Stimulated activated CD4-positive, alpha-beta T cell treated with anti-CD3 and anti-CD28 coated beads, Interleukin-15, amount 100 ng/mL, for 1 hour (primary cell): ENCODE measurements around the gene TBC1D24.
A peak's percentile ranks its signal among the peaks of the same experiment; 100 is the strongest.

Source experiments
- DNase-seq, 2 donors: peaks; one replicate each; pipeline ENCODE4 v3.0.0-alpha.2; 2020; ENCODE audit warnings: low read depth in 1 of 2, low spot score in 1 of 2

The TBC1D24 gene

DNA sequence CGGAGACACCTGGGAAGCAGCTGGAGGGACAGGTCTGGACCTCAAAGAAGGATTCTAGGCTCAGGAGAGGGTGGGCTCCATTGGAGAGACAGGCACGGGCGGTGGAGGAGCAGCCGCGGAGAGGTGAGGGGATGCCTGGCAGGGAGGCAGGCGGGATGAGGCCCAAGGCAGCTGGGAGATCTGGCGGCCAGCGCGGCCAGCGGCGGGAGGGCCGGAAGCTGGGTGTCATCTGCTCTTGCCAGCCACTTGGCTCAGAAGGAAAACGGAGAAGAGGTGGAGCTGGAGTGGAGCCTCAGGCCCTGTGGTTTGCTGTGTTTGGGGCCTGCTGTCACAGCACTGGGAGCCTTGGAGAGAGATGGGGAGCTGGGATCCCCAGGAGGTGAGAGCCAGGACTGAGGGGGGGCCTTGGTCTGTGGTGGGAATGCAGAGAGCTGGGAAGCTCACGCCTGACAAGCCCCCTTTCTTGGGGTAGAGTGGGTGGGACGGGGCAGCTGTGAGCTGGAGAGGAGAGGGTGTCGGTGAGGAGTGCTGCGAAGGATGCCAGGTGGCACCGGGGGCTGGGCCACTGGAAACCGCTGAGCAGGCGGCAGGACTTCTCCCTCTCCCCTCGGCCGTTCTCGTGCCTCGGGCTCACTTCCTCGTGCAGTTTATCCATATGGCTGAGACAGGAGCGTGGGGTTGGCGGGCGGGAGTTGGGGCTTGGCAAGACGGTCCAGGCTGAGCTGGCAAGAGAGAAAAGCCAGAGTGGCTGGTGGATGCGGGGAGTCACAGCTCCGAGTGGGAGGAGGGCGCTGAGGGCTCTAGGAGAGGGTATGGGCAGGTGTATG lies 8.0 kb downstream of the TBC1D24 start:
- no peak for DNase-seq

DNA sequence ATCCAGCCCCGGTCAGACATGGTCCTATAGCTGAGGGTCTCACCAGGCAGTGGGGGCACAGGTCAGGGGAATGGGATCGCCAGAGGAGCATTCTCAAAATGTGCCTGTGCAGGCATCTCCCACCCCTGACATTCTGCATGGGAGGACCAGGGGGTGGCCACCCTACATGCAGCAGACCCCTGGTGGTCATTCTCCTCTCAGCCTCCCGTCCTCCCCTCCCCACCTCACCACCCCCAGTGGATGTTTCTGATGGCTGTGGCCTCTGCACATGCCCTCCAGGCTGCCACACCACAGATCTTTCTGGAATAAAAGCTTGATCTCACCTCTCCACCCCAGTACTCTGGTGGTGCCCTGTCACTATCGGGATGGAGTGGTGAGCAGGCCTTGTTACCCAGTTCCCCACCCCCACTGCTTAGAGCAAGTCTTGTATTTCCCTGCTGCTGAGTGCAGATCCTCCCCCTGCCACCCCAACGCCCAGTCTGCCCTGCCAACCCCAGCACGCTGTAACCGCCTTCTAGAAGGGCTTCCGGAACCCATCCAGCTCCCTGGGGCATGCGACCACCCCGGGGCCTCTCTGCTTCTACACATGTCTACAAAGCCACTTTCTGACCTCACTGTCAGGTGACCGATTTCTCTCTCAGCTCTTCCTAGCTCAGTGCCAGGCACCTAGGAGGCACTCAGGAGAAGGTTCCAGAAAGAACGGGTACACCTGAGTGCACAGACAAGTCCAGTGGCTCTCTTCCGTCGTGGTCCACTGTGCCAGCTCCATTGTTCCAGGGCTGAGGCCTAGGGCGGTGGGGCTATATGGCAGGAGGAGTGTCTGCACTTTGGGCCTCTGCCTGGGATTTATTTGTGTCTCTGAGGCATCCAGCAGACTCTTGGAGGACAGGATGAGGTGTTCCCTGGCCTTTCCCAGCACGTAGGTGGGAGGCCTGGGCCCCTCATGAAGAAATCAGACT lies 9.3 kb downstream of the TBC1D24 start:
- no peak for DNase-seq

DNA sequence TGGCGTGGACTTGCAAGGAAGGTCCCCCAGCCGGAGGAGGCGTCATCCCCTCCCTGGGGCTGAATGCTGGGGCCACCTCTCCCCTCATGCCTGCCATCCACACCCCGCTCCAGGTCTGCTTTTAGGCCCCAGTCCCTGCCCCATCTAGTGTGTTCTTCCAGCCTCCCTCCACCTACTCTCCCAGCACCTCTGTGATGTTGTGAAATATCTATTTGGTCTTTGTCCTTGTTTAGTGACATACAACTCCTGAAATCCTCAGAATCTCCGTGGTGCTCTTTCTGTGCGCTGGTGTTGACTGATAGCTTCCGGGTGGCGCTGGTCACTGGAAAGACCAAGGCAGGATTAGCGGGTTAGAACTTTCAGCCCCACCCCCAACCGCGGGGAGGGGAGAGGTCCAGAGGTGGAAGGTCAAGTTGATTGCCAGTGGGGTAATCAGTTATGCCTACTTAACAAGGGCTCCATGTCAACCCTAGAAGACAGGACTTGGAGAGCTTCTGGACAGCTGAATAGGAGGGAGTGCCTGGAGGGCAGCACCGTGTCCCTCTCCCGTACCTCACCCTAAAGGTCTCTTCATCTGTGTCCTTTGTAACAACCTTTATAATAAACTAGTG lies 10.1 kb downstream of the TBC1D24 start:
- DNase-seq = no peak

DNA sequence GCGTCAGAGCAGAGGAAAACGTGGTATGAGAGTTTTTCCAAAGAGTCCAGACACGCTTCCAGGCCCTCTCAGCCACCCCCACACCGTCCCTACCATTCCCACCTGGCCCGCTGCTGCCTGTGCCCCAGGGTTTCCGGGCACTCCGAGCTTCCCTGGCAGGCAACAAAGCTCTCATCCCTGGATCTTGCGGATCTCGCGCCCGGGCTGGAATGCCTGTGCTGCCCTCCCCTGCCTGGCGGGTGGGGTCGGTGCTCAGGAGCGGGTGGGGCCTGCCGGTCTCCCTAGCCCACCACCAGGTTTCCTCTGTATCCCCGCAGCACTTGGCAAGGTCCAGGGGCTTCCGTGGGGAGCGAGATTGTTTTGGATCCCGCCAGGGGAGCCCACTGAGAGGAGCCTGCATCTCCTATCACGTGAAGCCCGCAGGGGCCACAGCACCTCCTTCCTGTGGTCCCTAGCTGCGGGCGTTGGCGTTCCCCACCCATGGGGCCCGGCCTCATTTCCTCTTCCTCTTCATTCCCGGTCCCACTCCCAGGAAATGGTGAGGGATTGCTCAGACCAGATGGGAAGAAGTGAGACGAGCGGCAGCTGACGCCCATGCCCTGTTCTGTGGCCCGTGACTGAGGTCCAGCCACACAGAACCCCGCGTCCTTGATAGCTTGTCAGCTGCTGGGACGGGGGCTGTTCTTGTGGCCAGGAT lies 11.0 kb downstream of the TBC1D24 start:
- DNase-seq = no peak

DNA sequence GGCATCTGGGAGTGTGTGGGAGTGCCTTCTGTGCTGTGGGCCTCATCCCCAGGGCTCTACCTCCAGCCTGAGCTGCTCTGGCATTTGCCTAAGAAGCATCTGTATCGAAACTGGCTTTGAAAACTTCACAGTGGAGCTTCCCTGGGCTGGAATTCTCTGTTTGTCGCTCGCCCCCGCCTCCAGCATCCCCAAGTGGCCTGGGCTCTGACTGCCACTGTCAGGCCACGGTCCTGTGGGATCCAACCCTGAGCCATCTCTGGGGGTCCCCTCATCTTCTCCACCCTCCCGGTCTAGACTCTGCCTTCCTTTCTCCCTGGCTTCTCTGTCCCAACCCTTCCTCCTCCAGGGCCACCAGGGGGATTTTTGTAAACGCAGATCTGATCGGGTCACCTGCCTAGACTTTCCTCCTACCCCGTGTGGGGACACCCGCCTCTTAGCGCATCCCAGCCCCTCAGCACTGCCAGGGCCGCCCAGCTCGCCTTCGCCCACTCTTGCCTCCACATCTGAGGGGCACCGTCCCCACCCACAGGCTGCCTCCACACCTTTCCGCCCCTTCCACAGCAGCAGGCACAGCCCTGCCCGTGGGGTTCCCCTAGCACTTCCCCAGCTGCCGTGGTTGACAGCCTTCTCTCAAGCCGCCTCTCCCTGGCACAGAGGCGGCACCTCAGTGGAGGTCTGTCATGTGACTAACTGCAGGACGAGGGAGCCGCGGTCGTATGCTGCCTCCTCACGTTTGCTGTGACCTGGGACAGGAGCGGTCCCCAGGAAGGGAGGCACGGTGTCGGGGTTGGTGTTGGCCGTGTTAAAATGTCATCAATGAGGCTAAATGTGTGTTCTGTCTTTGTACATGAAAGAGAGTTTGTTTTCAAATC lies 12.0 kb downstream of the TBC1D24 start:
- peak; percentile 61 to 63 for DNase-seq

DNA sequence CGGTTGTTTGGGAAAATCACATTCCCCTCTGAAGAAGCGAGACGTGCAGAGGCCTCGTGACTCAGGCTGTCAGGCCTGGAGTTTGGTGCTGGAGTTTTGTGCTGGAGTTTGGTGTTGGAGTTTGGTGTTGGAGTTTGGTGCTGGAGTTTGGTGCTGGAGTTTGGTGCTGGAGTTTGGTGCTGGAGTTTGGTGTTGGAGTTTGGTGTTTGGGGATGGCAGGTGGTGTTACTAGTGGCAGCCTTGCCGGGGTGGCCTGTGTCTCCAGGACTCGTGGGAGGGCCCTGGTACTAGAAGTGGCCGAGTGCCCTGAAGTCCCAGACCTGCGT lies 12.6 kb downstream of the TBC1D24 start:
- DNase-seq = no peak

DNA sequence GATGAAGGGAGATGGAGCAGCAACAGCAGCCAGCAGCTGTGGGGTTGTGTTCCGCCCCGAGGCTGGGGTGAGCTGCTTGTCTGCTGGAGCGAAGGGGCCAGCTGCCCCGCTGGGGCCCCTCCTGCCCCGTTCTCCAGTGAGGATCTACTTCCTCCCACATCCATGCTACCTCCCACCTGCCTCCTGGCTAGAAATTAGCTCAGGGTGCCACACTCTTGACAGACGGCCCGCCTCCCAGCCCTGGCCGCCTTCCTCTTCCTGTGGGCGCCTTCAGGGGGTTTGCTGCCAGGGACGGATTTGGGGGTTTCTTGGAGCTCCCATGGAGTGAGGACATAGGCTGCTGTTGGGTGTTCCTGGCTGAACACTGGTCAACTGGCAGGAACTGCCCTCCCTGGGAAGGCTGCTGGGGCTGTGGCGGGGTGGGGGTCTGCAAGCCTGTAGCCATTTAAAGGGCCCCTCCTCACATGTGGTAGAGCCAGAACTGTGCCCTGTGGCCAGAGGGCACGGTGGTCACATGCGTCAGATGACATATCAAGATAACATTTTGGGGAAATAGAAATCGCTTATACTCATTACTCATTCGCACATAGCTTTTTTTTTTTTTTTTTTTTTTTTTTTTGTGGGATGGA lies 13.1 kb downstream of the TBC1D24 start:
- DNase-seq = no peak

DNA sequence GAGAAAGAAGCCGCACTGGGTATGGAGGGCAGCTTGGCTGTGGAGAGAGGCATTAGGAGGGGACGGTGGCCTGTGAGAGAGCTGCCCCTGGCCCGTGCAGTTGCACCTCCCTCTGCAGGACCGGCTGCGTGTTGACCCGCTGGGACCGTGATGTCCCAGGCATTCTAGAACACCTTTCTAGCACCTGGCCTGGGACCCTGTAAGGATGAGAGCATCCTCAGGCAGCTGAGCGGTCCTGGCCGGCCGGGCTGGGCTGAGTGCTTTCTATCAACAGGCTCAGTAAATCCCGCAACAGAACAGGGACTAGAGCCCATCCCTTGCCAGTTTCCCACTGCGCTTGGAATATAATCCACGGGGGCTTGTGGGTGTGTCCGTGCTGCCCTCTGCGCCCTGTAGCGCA lies 14.7 kb downstream of the TBC1D24 start:
- DNase-seq = no peak

DNA sequence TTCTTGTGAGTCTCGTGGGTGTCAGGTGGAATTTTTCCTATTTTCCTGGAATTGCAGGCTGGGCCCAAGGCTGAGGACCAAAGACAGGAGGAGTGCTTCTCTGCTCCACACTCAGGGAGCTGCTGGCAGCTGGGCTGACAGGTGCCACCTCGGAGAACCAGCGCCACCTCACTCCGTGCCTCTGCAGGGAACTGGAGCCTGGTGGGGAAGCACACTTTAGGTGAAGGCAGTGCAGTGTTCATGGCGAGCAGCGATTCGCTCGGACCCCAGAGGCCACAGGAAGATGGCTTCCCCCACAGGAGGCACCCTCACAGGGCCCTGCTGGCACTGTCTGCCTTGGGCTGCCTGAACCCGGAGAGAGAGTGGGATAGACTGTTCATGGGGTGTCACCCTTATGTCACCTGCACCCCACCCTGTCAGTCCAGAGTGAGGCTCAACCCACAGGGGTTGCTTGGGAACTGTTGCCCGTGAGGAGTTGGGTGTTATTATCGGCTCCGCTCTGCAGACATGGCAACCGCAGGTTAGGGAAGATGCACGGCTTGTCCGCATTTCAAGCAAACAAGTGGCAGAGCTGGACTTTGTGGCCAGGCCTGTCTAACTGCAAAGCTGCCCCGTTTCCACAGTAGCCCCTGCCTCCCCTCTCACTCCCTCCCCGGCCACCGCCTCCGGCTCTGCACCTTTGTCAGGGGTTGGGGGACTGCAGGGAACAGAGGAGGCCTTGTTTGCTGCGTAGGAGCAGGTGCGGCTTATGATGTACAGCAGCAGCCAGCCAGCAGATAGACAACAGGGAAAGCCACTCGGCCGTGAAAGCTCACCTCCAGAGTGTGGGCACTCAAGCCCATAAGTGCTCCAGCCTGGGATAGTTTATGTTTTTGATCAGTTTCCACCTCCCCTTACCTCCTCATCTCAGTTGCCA lies 15.5 kb downstream of the TBC1D24 start:
- DNase-seq = no peak

DNA sequence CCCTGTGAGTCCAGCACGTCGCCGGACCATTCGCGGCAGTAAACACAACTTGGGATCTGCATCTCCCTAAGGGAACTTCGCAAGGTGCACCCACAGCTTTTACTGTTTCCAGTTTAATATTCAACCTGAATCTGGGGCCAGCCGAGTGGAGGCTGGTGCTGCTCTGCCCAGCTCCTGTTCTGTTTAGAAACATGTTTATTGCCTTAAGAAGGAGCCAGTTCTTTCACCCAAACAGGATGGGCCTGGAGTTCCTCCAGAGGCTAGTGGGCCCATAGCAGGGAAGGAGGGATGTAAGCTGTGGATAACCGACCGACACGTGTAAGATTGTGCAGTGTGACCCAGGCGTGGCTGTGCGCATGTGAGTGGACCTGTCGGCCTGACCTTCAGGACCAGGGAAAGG lies 17.4 kb downstream of the TBC1D24 start:
- DNase-seq = no peak

DNA sequence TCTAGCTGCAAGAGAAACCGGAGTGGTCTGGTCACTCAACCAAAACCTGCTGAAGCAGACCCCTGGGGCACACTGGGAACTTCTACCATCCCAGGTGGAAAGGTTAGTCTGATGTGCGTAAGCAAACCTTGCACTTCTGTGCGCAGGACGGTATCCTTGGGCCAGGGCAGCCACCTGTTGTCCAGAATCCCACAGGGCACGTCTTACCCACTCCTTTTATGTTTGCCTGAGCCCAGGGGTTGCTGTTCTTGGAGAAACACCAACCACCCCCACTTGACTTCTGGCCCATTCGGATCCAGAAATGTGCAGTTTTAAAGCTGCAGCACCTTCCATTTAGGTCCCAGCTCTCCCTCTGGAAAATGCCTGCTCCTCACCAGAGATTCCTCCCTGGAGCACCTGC lies 18.7 kb downstream of the TBC1D24 start:
- DNase-seq = no peak

DNA sequence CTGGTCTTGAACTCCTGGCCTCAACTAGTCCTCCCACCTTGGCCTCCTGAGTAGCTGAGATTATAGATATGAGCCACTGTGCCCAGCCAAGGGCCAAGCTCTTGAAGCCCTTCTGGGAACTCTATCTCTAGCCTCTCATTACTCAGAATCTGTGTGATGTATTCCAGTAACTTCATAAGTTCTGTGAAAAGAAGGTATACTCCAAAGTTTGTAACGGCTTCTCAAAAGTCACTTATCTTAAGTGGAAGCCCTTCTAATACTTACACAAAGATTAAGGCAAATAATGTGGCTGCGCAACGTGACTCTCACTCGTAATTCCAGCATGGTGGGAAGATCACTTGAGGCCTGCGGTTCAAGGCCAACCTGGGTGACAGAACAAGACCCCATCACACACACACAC lies 19.7 kb downstream of the TBC1D24 start:
- DNase-seq = no peak

DNA sequence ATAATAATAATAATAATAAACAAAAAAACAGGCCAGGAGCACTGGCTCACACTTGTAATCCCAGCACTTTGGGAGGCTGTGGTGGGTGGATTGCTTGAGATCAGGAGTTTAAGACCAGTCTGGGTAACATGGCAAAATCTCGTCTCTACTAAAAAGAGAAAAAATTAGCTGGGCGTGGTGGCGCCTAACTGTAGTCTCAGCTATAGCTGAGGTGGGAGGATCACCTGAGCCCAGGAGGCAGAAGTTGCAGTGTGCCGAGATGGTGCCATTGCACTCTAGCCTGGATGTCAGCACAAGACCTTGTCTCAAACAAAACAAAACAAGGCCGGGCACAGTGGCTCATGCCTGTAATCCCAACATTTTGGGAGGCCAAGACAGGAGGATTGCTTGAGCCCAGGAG lies 20.1 kb downstream of the TBC1D24 start:
- no peak for DNase-seq

DNA sequence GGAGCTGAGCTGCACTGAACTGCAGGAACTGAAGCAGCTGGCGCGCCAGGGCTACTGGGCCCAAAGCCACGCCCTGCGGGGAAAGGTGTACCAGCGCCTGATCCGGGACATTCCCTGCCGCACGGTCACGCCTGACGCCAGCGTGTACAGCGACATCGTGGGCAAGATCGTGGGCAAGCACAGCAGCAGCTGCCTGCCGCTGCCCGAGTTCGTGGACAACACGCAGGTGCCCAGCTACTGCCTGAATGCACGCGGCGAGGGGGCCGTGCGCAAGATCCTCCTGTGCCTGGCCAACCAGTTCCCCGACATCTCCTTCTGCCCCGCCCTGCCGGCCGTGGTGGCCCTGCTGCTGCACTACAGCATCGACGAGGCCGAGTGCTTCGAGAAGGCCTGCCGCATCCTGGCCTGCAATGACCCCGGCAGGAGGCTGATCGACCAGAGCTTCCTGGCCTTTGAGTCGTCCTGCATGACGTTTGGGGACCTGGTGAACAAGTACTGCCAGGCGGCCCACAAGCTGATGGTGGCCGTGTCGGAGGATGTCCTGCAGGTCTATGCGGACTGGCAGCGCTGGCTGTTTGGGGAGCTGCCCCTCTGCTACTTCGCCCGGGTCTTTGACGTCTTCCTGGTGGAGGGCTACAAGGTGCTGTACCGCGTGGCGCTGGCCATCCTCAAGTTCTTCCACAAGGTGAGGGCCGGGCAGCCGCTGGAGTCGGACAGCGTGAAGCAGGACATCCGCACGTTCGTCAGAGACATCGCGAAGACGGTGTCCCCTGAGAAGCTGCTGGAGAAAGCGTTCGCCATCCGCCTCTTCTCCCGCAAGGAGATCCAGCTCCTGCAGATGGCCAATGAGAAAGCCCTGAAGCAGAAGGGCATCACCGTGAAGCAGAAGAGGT lies 21.5 kb downstream of the TBC1D24 start:
- no peak for DNase-seq

DNA sequence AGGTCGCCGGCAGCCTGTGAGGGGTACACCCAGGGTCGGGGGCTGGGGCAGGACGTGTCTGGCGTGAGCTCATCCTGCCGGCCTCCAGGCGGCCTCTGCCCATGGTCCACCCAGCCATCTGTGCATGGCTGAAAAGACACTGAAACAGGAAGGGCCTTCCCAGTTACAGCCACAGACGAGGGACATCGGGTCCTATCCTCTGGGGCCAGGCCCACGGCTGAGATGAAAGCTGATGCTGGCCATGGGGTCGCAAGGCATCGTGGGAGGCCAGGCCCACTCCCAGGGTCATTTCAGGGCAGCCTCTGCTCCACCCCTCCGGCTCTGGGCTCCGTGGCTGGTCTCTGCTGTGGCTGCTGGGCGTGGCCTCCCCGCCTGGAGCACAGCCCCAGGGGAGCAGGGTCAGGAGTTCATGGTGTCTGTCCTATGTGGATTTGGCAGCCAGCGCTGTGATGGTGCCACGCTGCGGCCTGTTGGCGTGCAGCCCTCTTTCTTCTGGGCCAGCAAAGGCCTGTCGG lies 22.2 kb downstream of the TBC1D24 start:
- DNase-seq = no peak

DNA sequence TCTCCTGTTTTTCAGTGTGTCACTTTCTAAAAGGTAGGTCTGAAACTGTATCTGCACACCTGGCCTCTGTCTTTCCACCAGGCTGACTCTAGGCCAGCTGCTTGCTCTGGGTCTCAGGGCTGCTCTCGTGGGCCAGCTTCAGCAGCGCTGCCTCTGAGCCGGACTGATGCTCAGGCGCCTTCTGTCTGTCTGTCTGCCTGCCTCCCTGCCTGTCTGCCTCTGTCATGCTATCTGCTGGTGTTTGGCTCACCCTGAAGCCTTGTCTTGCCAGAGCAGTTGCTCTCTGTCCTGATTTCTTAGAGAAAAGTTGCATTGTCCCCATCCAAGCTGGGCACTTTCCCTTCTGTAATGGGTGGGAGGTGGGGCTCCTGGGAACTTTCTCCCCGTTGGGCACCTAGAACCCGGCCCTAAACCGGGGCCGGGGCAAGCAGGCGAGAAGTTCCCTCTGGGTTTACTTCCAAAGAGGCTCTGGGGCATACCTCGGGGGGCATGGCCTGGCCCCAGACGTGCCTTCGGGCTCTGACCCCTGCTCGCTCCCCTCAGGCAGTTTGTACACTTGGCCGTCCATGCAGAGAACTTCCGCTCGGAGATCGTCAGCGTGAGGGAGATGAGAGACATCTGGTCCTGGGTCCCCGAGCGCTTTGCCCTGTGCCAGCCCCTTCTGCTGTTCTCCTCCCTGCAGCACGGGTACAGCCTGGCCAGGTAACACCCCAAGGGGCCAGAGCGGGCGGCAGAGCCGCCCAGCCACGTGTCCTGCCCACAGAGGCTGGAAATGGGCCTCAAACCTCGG lies 23.0 kb downstream of the TBC1D24 start:
- no peak for DNase-seq
